GM12891 (cell line): ENCODE measurements around the gene FAM78B.

Experiments
- PAX5 ChIP-seq: IDR thresholded peaks from 2 replicates; pipeline ENCODE4 v1.6.1; 2011; ENCODE audit warnings: low read length, moderate library complexity, mild to moderate bottlenecking; ENCODE audit not compliant: insufficient read depth, severe bottlenecking
- POLR2A ChIP-seq: IDR thresholded peaks from 2 replicates; pipeline ENCODE4 v1.6.1; 2011; ENCODE audit warnings: low read depth, low read length, control low read depth
- POLR2AphosphoS5 ChIP-seq: IDR thresholded peaks from 2 replicates; pipeline ENCODE4 v1.6.1; 2011; ENCODE audit warnings: low read depth, low read length, control low read depth
- POU2F2 ChIP-seq: IDR thresholded peaks from 2 replicates; pipeline ENCODE4 v1.6.1; 2011; ENCODE audit warnings: low read depth, mild to moderate bottlenecking, control low read depth, low read length, moderate library complexity
- TAF1 ChIP-seq: IDR thresholded peaks from 2 replicates; pipeline ENCODE4 v1.6.1; 2011; ENCODE audit warnings: low read depth, low read length, control low read depth

- no peak for TF ChIP-seq POLR2A
- TF ChIP-seq POLR2AphosphoS5 = no peak
- TF ChIP-seq TAF1 = no peak
- no peak for TF ChIP-seq PAX5
- TF ChIP-seq POU2F2 = no peak
Observed at GRCh38 chr1:166116026-166116425, 50.8 kb downstream of the FAM78B start.
